ENCODE results near the gene FAM181B.

Gene FAM181B, protein sequence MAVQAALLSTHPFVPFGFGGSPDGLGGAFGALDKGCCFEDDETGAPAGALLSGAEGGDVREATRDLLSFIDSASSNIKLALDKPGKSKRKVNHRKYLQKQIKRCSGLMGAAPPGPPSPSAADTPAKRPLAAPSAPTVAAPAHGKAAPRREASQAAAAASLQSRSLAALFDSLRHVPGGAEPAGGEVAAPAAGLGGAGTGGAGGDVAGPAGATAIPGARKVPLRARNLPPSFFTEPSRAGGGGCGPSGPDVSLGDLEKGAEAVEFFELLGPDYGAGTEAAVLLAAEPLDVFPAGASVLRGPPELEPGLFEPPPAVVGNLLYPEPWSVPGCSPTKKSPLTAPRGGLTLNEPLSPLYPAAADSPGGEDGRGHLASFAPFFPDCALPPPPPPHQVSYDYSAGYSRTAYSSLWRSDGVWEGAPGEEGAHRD

GRCh38 chr11:82733444-82734119 is at the start of gene FAM181B:
TSS of gene FAM181B (minus strand) at chr11:82733864. CDS start at chr11:82733729, 135 bp downstream.
- DNase-seq = no peak

- no peak for DNase-seq
Observed at GRCh38 chr11:82782825-82783374, 49.2 kb upstream of the FAM181B start.

- DNase-seq = no peak
Observed at GRCh38 chr11:82778776-82779175, 45.1 kb upstream of the FAM181B start.

GRCh38 chr11:82776377-82776776 is 42.7 kb upstream of the FAM181B start:
- DNase-seq = no peak

DNA sequence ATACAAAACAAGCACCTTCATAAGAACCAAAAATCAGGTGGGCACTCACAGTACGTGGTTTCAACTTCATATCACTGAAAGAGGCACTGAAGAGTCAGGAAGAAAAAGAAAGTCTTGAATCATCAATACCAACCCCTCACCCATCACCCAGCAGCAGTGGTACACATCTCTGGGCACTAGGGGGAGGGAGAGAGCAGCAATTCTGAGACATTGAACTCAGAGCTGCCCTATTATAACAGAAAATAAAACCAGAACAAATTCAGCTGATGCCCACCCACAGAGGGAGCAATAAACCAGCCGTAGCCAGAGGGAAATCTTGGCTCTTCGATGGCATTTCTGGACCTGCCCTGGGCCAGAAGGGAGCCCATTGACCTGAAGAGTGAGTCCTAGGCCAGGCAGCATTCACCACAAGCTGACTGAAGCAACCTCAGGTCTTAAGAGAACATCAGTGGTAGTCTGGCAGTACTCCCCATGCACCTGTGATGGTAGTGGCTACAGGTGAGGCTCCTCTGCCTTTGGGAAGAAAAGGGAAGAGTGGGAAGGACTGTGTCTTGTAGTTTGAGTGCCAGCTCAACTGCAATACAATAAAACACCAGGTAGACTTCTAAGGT is 42.2 kb upstream of the FAM181B start:
- peak; percentile 41 for DNase-seq

GRCh38 chr11:82775218-82775617 is 41.6 kb upstream of the FAM181B start:
- DNase-seq = no peak

- DNase-seq = no peak
Observed at GRCh38 chr11:82771781-82772180, 38.1 kb upstream of the FAM181B start.

- DNase-seq = no peak
Observed at GRCh38 chr11:82767123-82767522, 33.5 kb upstream of the FAM181B start.

GRCh38 chr11:82765466-82766034 is 31.9 kb upstream of the FAM181B start:
- DNase-seq = no peak

DNA sequence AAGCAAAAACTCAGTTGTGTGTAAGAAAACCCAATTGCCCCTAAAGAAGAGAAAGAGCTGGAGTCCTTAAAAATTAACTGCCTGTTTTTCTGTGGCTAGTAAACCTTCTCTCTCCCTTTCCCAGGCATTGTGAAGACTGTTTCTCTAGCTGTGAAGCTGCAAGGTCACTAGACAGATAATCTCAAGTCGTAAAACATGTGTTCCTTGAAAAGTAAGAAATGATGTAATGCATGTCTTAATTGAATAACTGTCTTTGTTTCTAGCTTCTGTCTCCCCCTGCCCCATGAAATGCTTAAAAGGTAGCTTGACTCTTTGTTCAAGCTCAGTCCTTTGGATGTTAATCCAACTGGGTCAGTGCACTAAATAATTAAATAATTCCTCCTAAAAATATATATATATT is 29.5 kb upstream of the FAM181B start:
- no peak for DNase-seq

GRCh38 chr11:82759649-82760048 is 26.0 kb upstream of the FAM181B start:
- no peak for DNase-seq

DNA sequence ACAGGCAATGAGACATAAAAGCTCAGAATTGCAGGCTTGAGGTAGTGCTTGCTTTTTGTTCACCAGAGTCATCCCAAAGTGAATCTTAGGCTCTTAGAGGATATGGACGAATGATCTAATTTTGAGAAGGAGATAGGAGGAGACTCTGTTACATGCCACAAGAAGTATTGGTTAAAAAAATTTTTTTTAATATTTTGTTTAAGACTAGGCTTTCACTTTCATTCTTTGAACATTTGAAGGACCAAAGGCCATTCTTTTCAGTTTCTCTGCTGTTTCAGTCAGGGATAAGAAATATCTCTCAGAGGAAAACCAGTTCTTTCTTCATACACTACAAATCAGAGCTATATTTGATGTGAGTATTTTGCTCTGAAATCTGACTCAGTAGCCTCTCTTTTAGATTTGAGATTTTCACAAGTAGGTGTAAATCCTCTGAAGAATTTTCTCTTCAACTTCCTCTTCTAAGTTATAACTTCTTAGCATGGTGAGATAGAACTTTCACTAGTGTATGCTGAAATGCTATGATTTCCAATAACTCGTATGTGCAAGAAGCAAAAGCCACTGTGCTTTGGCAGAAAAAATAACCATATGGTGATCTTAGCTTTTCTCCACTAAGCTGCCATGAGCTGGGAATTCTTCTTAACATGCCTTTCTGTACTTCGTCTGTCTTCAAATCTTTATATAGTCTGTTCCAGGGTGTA is 24.1 kb upstream of the FAM181B start:
- no peak for DNase-seq

DNA sequence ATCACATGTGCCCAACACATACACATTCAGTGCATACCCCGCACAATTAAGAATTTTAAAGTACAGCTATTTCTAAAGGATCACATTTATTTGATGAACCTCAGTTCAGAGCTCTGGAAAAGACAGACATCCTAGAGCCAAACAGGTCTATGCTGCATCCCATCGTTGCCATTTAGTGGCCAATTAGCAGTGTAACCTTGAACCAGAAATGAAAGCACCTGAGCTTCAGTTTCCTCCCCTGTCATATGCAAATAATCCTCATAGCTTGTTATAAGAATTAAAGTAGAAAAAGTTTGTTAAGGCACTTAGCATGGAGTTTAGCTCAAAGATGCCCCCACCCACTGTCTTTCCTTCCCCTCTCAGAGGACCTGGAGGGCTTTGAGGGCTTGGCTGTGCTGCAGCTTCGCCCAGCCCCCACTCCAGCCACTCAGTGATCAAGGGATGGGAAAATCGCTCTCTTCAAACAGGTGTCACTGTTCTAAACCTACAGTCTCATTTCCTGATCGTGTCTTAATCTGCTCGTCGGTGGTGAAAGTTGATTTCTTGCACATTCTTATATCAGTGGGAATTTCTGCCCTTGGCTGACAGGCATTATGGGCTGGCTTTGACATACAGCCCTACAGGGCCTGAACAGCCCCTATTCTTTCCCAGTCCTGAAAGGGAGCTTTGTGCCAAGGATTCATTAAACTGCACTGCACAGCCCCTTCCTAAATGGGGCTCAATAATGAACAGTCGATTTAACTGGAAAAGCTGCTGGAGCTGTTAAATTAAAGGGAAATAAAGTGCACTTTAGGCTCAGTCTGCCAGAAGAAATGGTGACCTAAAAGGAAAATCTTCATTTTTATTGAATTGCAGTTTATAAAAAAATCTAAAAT is 23.3 kb upstream of the FAM181B start:
- DNase-seq = no peak

DNA sequence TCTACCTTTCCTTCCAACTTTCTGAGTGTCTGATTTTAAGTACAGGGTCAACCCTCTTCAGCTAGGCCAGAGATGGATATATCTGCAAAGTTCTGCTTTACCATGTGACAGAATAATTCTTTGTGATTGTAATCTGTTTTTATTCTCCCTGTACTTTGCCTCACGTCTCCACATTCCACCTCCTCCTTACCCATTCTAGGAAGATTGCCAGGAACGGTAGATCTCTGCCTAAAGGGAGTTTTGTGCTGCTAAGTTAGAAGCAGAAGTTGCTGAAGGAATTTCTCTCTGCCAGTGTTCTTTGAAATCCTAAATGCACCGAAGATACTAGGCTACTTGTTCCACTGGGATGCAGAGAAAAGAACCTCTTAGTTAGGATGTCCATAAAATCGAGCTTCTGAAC is 20.7 kb upstream of the FAM181B start:
- no peak for DNase-seq

DNA sequence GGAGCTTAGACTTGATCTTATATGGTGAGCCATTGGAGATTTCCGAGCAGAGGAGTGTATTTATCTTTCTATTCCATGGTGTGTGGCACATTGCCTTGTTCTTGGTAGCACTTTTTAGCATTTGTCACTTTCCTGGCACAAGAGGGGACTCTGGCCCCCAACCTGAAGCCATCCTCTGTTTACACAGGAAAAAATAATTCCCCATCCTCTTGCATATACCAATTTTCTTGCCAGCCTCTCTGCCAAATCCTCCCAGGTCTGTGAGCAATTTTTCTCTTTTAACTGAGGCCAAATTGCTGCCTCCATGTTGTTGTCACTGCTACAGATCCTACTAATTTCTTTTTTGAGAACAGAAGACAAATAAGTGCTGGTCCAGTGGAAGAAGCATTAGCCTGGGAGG is 20.3 kb upstream of the FAM181B start:
- no peak for DNase-seq

GRCh38 chr11:82752801-82753200 is 19.1 kb upstream of the FAM181B start:
- DNase-seq = no peak

- no peak for DNase-seq
Observed at GRCh38 chr11:82750643-82751139, 17.0 kb upstream of the FAM181B start.

- no peak for DNase-seq
Observed at GRCh38 chr11:82747471-82747870, 13.8 kb upstream of the FAM181B start.

DNA sequence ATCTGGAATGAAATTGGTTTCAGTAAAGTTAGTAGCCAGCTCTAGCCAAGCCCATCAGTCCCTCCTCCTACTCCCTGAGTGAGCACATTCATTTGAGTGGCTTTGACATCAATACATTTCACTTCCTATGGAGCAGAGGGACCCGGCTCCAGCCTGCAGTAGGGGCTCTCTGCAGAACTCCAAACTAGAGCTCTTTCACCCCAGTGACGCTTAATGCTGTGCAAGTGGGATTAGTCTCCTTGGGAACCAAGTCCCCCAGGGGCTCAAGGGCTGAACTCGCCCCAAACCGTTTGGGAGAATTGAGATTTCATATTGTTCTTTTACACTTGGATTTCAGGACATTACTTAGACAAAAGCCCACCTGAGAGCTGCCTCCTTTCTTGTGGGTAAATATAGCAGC is 4.4 kb upstream of the FAM181B start:
- DNase-seq = no peak

DNA sequence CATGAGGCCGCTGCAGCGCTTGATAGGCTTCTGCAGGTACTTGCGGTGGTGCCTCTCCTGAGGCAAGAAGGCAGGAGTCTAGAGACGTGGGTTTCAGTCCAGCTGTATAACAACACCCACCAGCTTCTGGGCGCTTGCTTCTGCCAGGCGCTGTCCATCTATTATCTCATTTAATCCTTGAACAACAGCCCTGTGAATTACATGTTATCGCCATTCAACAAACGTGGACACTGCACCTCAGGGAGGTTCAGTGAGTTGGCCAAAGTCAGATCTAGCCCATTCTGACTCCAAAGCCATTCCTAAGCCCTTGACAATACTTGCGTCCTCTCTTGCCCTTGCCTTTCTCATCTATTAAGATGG is 436 bp upstream of the FAM181B start:
- no peak for DNase-seq

- no peak for DNase-seq
Observed at GRCh38 chr11:82732734-82733443, 775 bp downstream of the FAM181B start.

All from 8988T (cell line).